ENCODE data around the gene NFYC.

GRCh38 chr1:40785446-40785845 is 93.9 kb downstream of the NFYC start:
- TF ChIP-seq CTCF (IDR thresholded peaks at IDR 0.05): no peak
- TF ChIP-seq EZH2phosphoT487 (IDR thresholded peaks at IDR 0.05): no peak
